ENCODE results near the gene ATP10B.

ATP10B gene

DNA sequence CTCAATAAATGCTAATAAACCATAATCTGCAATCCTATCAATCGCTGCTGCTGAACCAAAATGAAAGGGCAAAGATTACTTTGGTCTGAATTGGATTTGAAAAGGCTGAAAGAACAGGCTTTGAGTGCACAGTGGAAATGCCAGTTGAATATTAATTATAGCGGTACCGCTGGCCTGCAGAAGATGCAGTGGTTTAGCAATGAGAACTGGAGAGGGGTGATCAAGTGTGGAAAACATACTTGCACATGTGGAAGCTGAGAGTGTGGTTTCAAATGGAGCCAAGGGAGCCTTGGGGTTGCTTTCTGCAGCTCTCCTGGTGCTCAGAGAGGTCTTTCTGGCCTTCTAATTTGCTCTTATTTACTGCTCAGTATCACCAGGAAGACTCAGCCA, 296.4 kb downstream of the ATP10B start:
- DNase-seq, result no peak
- H3K4me1 ChIP-seq (ENCODE audit: control extremely low read depth in 1 of 4, control insufficient read depth in 4 of 4, insufficient read depth in 4 of 4, low read length in 3 of 4), result no peaks in the 10 kb centered on the region
- no peaks in the 10 kb centered on the region for H3K9me3 ChIP-seq (ENCODE audit: control extremely low read depth in 1 of 5, control insufficient read depth in 4 of 5, insufficient read depth in 2 of 5, low read depth in 1 of 5, low read length in 4 of 5)
- H3K27me3 ChIP-seq (replicated peaks in 2 of 5; ENCODE audit: control insufficient read depth in 4 of 5, insufficient read depth in 5 of 5, low read length in 4 of 5), result peaks cover 0 to 2% (median 0%) of the 10 kb centered on the region in 5 experiments
- CTCF ChIA-PET, result no interaction called here
- no peak overlapping the region for H3K27ac ChIP-seq (ENCODE audit: insufficient read depth in 1 of 2, low read depth in 1 of 2, low read length in 2 of 2, poor library complexity in 1 of 2, severe bottlenecking in 2 of 2)
- POLR2A ChIA-PET, result no interaction called here
- 100% methylated on average over 3 of the region's 3 CpGs for WGBS (ENCODE audit: insufficient coverage)
- H3K36me3 ChIP-seq (ENCODE audit: control insufficient read depth in 4 of 4, insufficient read depth in 4 of 4, low read length in 3 of 4), result no peaks in the 10 kb centered on the region
- no peak overlapping the region for H3K4me3 ChIP-seq (ENCODE audit: control insufficient read depth in 1 of 7, extremely low read depth in 1 of 7, insufficient read depth in 4 of 7, low read depth in 2 of 7, low read length in 6 of 7)

DNA sequence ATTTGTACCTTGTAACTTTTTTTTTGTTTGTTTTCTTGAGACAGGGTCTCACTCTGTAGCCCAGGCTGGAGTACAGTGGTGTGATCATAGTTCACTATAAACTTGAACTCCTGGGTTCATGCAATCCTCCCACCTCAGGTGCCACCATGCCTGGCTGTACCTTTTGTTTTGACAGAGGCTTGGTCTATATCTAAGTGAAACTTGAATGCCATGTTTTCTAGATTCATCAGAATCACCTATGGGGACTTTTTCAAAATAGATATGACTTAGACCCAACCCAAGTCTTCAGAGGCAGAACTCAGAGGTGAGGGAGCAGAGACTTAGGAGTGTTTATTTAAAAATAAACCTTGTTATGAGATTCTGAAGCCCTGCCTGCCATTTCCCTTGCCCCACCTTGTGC, 301.9 kb downstream of the ATP10B start:
- H3K27ac ChIP-seq (ENCODE audit: insufficient read depth in 1 of 2, low read depth in 1 of 2, low read length in 2 of 2, poor library complexity in 1 of 2, severe bottlenecking in 2 of 2), result no peak overlapping the region
- CTCF ChIA-PET, result no interaction called here
- peaks cover 0 to 2% (median 0%) of the 10 kb centered on the region in 5 experiments for H3K27me3 ChIP-seq (replicated peaks in 2 of 5; ENCODE audit: control insufficient read depth in 4 of 5, insufficient read depth in 5 of 5, low read length in 4 of 5)
- DNase-seq, result no peak
- peaks cover 0 to 2% (median 0%) of the 10 kb centered on the region in 5 experiments for H3K9me3 ChIP-seq (ENCODE audit: control extremely low read depth in 1 of 5, control insufficient read depth in 4 of 5, insufficient read depth in 2 of 5, low read depth in 1 of 5, low read length in 4 of 5)
- no peaks in the 10 kb centered on the region for H3K4me1 ChIP-seq (ENCODE audit: control extremely low read depth in 1 of 4, control insufficient read depth in 4 of 4, insufficient read depth in 4 of 4, low read length in 3 of 4)
- POLR2A ChIA-PET, result no interaction called here
- no peak overlapping the region for H3K4me3 ChIP-seq (ENCODE audit: control insufficient read depth in 1 of 7, extremely low read depth in 1 of 7, insufficient read depth in 4 of 7, low read depth in 2 of 7, low read length in 6 of 7)
- no peaks in the 10 kb centered on the region for H3K36me3 ChIP-seq (ENCODE audit: control insufficient read depth in 4 of 4, insufficient read depth in 4 of 4, low read length in 3 of 4)

GRCh38 chr5:160548949-160549645, 302.9 kb downstream of the ATP10B start:
- no peaks in the 10 kb centered on the region for H3K4me1 ChIP-seq (ENCODE audit: control extremely low read depth in 1 of 4, control insufficient read depth in 4 of 4, insufficient read depth in 4 of 4, low read length in 3 of 4)
- POLR2A ChIA-PET, result no interaction called here
- H3K36me3 ChIP-seq (ENCODE audit: control insufficient read depth in 4 of 4, insufficient read depth in 4 of 4, low read length in 3 of 4), result no peaks in the 10 kb centered on the region
- CTCF ChIA-PET, result interaction anchor here (0.9 kb wide), 1 partner anchor 110 kb away, joined by 3 read pairs; no protein-coding TSS in a partner anchor
- H3K27me3 ChIP-seq (replicated peaks in 2 of 5; ENCODE audit: control insufficient read depth in 4 of 5, insufficient read depth in 5 of 5, low read length in 4 of 5), result peaks cover 0 to 2% (median 0%) of the 10 kb centered on the region in 5 experiments
- DNase-seq, result no peak
- H3K27ac ChIP-seq (ENCODE audit: insufficient read depth in 1 of 2, low read depth in 1 of 2, low read length in 2 of 2, poor library complexity in 1 of 2, severe bottlenecking in 2 of 2), result no peak overlapping the region
- H3K4me3 ChIP-seq (ENCODE audit: control insufficient read depth in 1 of 7, extremely low read depth in 1 of 7, insufficient read depth in 4 of 7, low read depth in 2 of 7, low read length in 6 of 7), result no peak overlapping the region
- peaks cover 0 to 2% (median 0%) of the 10 kb centered on the region in 5 experiments for H3K9me3 ChIP-seq (ENCODE audit: control extremely low read depth in 1 of 5, control insufficient read depth in 4 of 5, insufficient read depth in 2 of 5, low read depth in 1 of 5, low read length in 4 of 5)
- 50% methylated on average over 1 of the region's 4 CpGs for WGBS (ENCODE audit: insufficient coverage)

DNA sequence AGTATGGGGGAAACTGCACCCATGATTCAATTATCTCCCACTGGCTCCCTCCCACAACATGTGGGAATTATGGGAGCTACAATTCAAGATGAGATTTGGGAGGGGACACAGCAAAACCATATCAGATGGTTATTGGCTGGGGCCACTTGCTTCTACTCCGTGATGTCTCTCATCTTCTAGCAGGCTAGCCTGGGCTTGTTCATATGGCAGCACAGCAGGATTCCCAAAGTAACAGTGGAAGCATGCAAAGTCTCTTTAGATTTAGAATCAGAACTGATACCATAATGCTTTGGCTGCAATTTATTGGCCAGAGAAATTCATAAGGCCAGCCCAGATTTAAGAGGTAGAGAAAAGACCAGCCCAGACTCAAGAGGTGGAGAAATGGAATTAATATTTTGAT, 304.1 kb downstream of the ATP10B start:
- 100% methylated on average over 1 of the region's 1 CpG for WGBS (ENCODE audit: insufficient coverage)
- H3K4me3 ChIP-seq (ENCODE audit: control insufficient read depth in 1 of 7, extremely low read depth in 1 of 7, insufficient read depth in 4 of 7, low read depth in 2 of 7, low read length in 6 of 7), result no peak overlapping the region
- H3K27me3 ChIP-seq (replicated peaks in 2 of 5; ENCODE audit: control insufficient read depth in 4 of 5, insufficient read depth in 5 of 5, low read length in 4 of 5), result peaks cover 0 to 2% (median 0%) of the 10 kb centered on the region in 5 experiments
- H3K9me3 ChIP-seq (ENCODE audit: control extremely low read depth in 1 of 5, control insufficient read depth in 4 of 5, insufficient read depth in 2 of 5, low read depth in 1 of 5, low read length in 4 of 5), result peaks cover 0 to 2% (median 0%) of the 10 kb centered on the region in 5 experiments
- no peaks in the 10 kb centered on the region for H3K4me1 ChIP-seq (ENCODE audit: control extremely low read depth in 1 of 4, control insufficient read depth in 4 of 4, insufficient read depth in 4 of 4, low read length in 3 of 4)
- H3K27ac ChIP-seq (ENCODE audit: insufficient read depth in 1 of 2, low read depth in 1 of 2, low read length in 2 of 2, poor library complexity in 1 of 2, severe bottlenecking in 2 of 2), result no peak overlapping the region
- ChIA-PET CTCF (interaction anchor here (0.9 kb wide), 1 partner anchor 109 kb away, joined by 3 read pairs; no protein-coding TSS in a partner anchor), POLR2A (no interaction called here)
- DNase-seq, result no peak
- H3K36me3 ChIP-seq (ENCODE audit: control insufficient read depth in 4 of 4, insufficient read depth in 4 of 4, low read length in 3 of 4), result no peaks in the 10 kb centered on the region

DNA sequence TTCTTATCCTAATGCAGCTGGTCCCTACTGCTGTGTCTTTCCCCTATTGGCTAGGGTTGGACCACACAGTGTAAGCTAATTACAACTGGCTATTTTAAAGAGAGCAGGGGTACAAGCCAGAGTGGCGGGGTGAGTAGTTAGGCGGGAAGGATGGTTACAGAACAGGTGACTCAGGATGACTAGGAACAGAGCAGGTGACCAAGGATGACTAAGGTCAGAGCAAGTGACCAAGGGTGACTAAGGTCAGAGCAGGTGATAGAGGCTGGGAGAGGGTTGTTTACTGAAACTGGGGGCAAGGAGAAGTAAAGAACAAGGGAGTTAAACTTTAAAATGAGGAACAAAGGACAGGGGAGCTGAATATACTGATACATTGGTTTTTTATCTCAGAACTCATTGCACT, 304.9 kb downstream of the ATP10B start:
- Histone ChIP-seq H3K27me3 (replicated peaks in 2 of 5; ENCODE audit: control insufficient read depth in 4 of 5, insufficient read depth in 5 of 5, low read length in 4 of 5) (peaks cover 0 to 2% (median 0%) of the 10 kb centered on the region in 5 experiments), H3K27ac (ENCODE audit: insufficient read depth in 1 of 2, low read depth in 1 of 2, low read length in 2 of 2, poor library complexity in 1 of 2, severe bottlenecking in 2 of 2) (no peak overlapping the region), H3K4me1 (ENCODE audit: control extremely low read depth in 1 of 4, control insufficient read depth in 4 of 4, insufficient read depth in 4 of 4, low read length in 3 of 4) (no peaks in the 10 kb centered on the region), H3K9me3 (ENCODE audit: control extremely low read depth in 1 of 5, control insufficient read depth in 4 of 5, insufficient read depth in 2 of 5, low read depth in 1 of 5, low read length in 4 of 5) (peaks cover 0 to 2% (median 0%) of the 10 kb centered on the region in 5 experiments), H3K36me3 (ENCODE audit: control insufficient read depth in 4 of 4, insufficient read depth in 4 of 4, low read length in 3 of 4) (no peaks in the 10 kb centered on the region), H3K4me3 (ENCODE audit: control insufficient read depth in 1 of 7, extremely low read depth in 1 of 7, insufficient read depth in 4 of 7, low read depth in 2 of 7, low read length in 6 of 7) (no peak overlapping the region)
- no CpG with 5 or more reads among the region's 2 CpGs for WGBS (ENCODE audit: insufficient coverage)
- ChIA-PET CTCF (no interaction called here), POLR2A (no interaction called here)
- no peak for DNase-seq

- Histone ChIP-seq H3K36me3 (ENCODE audit: control insufficient read depth in 4 of 4, insufficient read depth in 4 of 4, low read length in 3 of 4) (no peaks in the 10 kb centered on the region), H3K27me3 (replicated peaks in 2 of 5; ENCODE audit: control insufficient read depth in 4 of 5, insufficient read depth in 5 of 5, low read length in 4 of 5) (no peaks in the 10 kb centered on the region), H3K4me3 (ENCODE audit: control insufficient read depth in 1 of 7, extremely low read depth in 1 of 7, insufficient read depth in 4 of 7, low read depth in 2 of 7, low read length in 6 of 7) (no peak overlapping the region), H3K9me3 (ENCODE audit: control extremely low read depth in 1 of 5, control insufficient read depth in 4 of 5, insufficient read depth in 2 of 5, low read depth in 1 of 5, low read length in 4 of 5) (peaks cover 0 to 2% (median 0%) of the 10 kb centered on the region in 5 experiments), H3K27ac (ENCODE audit: insufficient read depth in 1 of 2, low read depth in 1 of 2, low read length in 2 of 2, poor library complexity in 1 of 2, severe bottlenecking in 2 of 2) (no peak overlapping the region), H3K4me1 (ENCODE audit: control extremely low read depth in 1 of 4, control insufficient read depth in 4 of 4, insufficient read depth in 4 of 4, low read length in 3 of 4) (no peaks in the 10 kb centered on the region)
- DNase-seq, result no peak
- no CpG with 5 or more reads among the region's 1 CpG for WGBS (ENCODE audit: insufficient coverage)
- CTCF ChIA-PET, result no interaction called here
- POLR2A ChIA-PET, result no interaction called here
Measured at GRCh38 chr5:160545832-160546231, 306.2 kb downstream of the ATP10B start.

- WGBS (ENCODE audit: insufficient coverage), result 100% methylated on average over 1 of the region's 1 CpG
- ChIA-PET CTCF (no interaction called here), POLR2A (no interaction called here)
- no peaks in the 10 kb centered on the region for H3K36me3 ChIP-seq (ENCODE audit: control insufficient read depth in 4 of 4, insufficient read depth in 4 of 4, low read length in 3 of 4)
- H3K4me3 ChIP-seq (ENCODE audit: control insufficient read depth in 1 of 7, extremely low read depth in 1 of 7, insufficient read depth in 4 of 7, low read depth in 2 of 7, low read length in 6 of 7), result no peak overlapping the region
- no peaks in the 10 kb centered on the region for H3K4me1 ChIP-seq (ENCODE audit: control extremely low read depth in 1 of 4, control insufficient read depth in 4 of 4, insufficient read depth in 4 of 4, low read length in 3 of 4)
- H3K9me3 ChIP-seq (ENCODE audit: control extremely low read depth in 1 of 5, control insufficient read depth in 4 of 5, insufficient read depth in 2 of 5, low read depth in 1 of 5, low read length in 4 of 5), result peaks cover 0 to 2% (median 0%) of the 10 kb centered on the region in 5 experiments
- DNase-seq, result no peak
- H3K27ac ChIP-seq (ENCODE audit: insufficient read depth in 1 of 2, low read depth in 1 of 2, low read length in 2 of 2, poor library complexity in 1 of 2, severe bottlenecking in 2 of 2), result no peak overlapping the region
- H3K27me3 ChIP-seq (replicated peaks in 2 of 5; ENCODE audit: control insufficient read depth in 4 of 5, insufficient read depth in 5 of 5, low read length in 4 of 5), result no peaks in the 10 kb centered on the region
Measured at GRCh38 chr5:160543395-160543794, 308.6 kb downstream of the ATP10B start.
